B cell (primary cell): ENCODE data around the gene TBK1. TPM values are rescaled to one million over a fixed set of nuclear protein-coding genes. Genes with fewer than 3 reads are reported as not detected.

Experiments used
- ATAC-seq: fragments of 200-7000 bp; cut with Tn5 transposase; one replicate; pipeline ENCODE4 v1.10.0; 2021; ENCODE audit warnings: low read depth, mild to moderate bottlenecking, moderate number of reproducible peaks, moderate library complexity
- CTCF ChIA-PET: fragments of 350-600 bp; sonication (Branson Sonifier 250); formaldehyde crosslinking; loops from one replicate; lab custom pipeline; 2021; ENCODE audit warnings: antibody characterized with exemption, inconsistent platforms; lab: Charles Lee
- POLR2A ChIA-PET: fragments of 350-600 bp; sonication (Branson Sonifier 250); formaldehyde crosslinking; loops from one replicate; lab custom pipeline; 2021; ENCODE audit warnings: antibody characterized with exemption; lab: Charles Lee
- DNase-seq: peaks from one replicate; pipeline ENCODE4 v3.0.0; 2013
- H2AFZ ChIP-seq: 2 replicates; pipeline ENCODE4 v1.6.1; 2012; ENCODE audit warnings: mild to moderate bottlenecking, low read depth, low read length; ENCODE audit not compliant: insufficient read depth, poor library complexity, severe bottlenecking
- H3K27ac ChIP-seq, 2 donors: 1 replicate in 1 of 2; 2 replicates in 1 of 2; pipeline ENCODE4 v1.5.1; 2012 to 2013; ENCODE audit warnings: low read length in 2 of 2, mild to moderate bottlenecking in 2 of 2, moderate library complexity in 1 of 2
- H3K27me3 ChIP-seq, 4 experiments: fragments of 200-600 bp in 1 of 4; sonication (generic) in 1 of 4; replicated peaks in 1 of 4; 1 replicate in 2 of 4; 2 replicates in 2 of 4; pipeline versions ENCODE4 v1.6.1 to v1.7.0; 2013 to 2016; ENCODE audit warnings: low read length in 3 of 4, mild to moderate bottlenecking in 2 of 4, mixed read lengths in 1 of 4, moderate library complexity in 1 of 4; ENCODE audit not compliant: insufficient read depth in 4 of 4, control insufficient read depth in 3 of 4; ENCODE audit errors: control extremely low read depth in 1 of 4
- H3K36me3 ChIP-seq, 2 experiments: replicated peaks in 1 of 2; 1 replicate in 1 of 2; 2 replicates in 1 of 2; pipeline versions ENCODE4 v1.6.1 to v1.7.1; 2013; ENCODE audit warnings: low read length in 1 of 2; ENCODE audit not compliant: insufficient read depth in 2 of 2, control insufficient read depth in 1 of 2; ENCODE audit errors: control extremely low read depth in 1 of 2, extremely low read depth in 1 of 2
- H3K4me1 ChIP-seq, 2 donors: fragments of 200-600 bp in 1 of 2; sonication (generic) in 1 of 2; 1 replicate in 1 of 2; 2 replicates in 1 of 2; pipeline versions ENCODE4 v1.5.1 to v1.6.1; 2013 to 2017; ENCODE audit warnings: low read length in 2 of 2; ENCODE audit not compliant: control insufficient read depth in 2 of 2, insufficient read depth in 2 of 2
- H3K4me2 ChIP-seq: replicated peaks from 2 replicates; pipeline ENCODE3; 2012; ENCODE audit warnings: mild to moderate bottlenecking, low read depth, low read length; ENCODE audit not compliant: poor library complexity, severe bottlenecking
- H3K4me3 ChIP-seq, 5 experiments: fragments of 200-600 bp in 1 of 5; sonication (generic) in 1 of 5; 1 replicate in 3 of 5; 2 replicates in 2 of 5; pipeline versions ENCODE4 v1.5.1 to v1.7.0; 2011 to 2016; ENCODE audit warnings: low read length in 4 of 5, mild to moderate bottlenecking in 4 of 5, low read depth in 2 of 5, control low read depth in 1 of 5, moderate library complexity in 1 of 5; ENCODE audit not compliant: insufficient read depth in 1 of 5; ENCODE audit errors: control extremely low read depth in 1 of 5, extremely low read depth in 1 of 5
- H3K79me2 ChIP-seq: fragments of 200-600 bp; sonication (generic); one replicate; pipeline ENCODE4 v1.6.0; 2016; ENCODE audit warnings: low read length; ENCODE audit not compliant: control insufficient read depth, insufficient read depth
- H3K9ac ChIP-seq: fragments of 200-600 bp; sonication (generic); 2 replicates; pipeline ENCODE4 v1.6.1; 2017; ENCODE audit warnings: mild to moderate bottlenecking, low read length, moderate library complexity
- H3K9me3 ChIP-seq, 3 donors: one replicate each; pipeline versions ENCODE4 v1.6.1 to v1.7.1; 2013; ENCODE audit warnings: low read length in 2 of 3; ENCODE audit not compliant: control insufficient read depth in 2 of 3, insufficient read depth in 1 of 3; ENCODE audit errors: control extremely low read depth in 1 of 3
- H4K20me1 ChIP-seq: 2 replicates; pipeline ENCODE4 v1.6.0; 2012; ENCODE audit warnings: mild to moderate bottlenecking, low read length; ENCODE audit not compliant: insufficient read depth, control insufficient read depth, poor library complexity, severe bottlenecking
- H3K27ac Mint-ChIP-seq: one replicate; pipeline ENCODE4 v1.8.0; 2021; ENCODE audit warnings: mixed read lengths
- H3K27me3 Mint-ChIP-seq: one replicate; pipeline ENCODE4 v1.8.0; 2021; ENCODE audit warnings: mixed read lengths
- H3K4me1 Mint-ChIP-seq: one replicate; pipeline ENCODE4 v1.8.0; 2021; ENCODE audit warnings: mixed read lengths
- H3K4me3 Mint-ChIP-seq: one replicate; pipeline ENCODE4 v1.8.0; 2021; ENCODE audit warnings: mixed read lengths
- H3K9me3 Mint-ChIP-seq: one replicate; pipeline ENCODE4 v1.8.0; 2022; ENCODE audit warnings: mixed read lengths; ENCODE audit not compliant: insufficient read depth
- EZH2 ChIP-seq: IDR thresholded peaks from 2 replicates; pipeline ENCODE4 v1.6.1; 2012; ENCODE audit warnings: borderline replicate concordance, low read depth, mild to moderate bottlenecking, moderate library complexity, low read length; ENCODE audit not compliant: insufficient read depth, poor library complexity, severe bottlenecking
- WGBS: methylation state at CpG from one replicate; pipeline ENCODE4 v1.1.5; 2013; ENCODE audit warnings: missing lambda C conversion rate; ENCODE audit not compliant: insufficient coverage; 5-methylcytosine and 5-hydroxymethylcytosine counted together
- intact Hi-C: fragments of 100-400 bp; cut with micrococcal nuclease; formaldehyde crosslinking; loops from one replicate; pipeline ENCODE4 v1.10.0; 2022
- polyA plus RNA-seq: library from polyadenylated mRNA; depleted of rRNA; stranded (reverse); fragments of >200 nt; gene quantifications from 2 replicates; pipeline ENCODE4 v1.2.3, GENCODE V29; 2012
- total RNA-seq, 2 donors: library from RNA; stranded (reverse); fragments of 120-200 nt in 1 of 2; gene quantifications; 1 replicate in 1 of 2; 2 replicates in 1 of 2; pipeline versions ENCODE4 v1.2.3 to v1.2.4, GENCODE V29; 2013 to 2022
- TF ChIP-seq, protein P1 (sequence below): fragments of 200-600 bp; IDR thresholded peaks from one replicate; pipeline ENCODE4 v1.8.0; 2022; ENCODE audit warnings: antibody characterized with exemption, mild to moderate bottlenecking

TBK1 gene
- total and polyA plus RNA-seq, 2 donors (not counting 1 experiment from before 2014, with no cell fraction given): 10.4 to 46.9 TPM

DNA sequence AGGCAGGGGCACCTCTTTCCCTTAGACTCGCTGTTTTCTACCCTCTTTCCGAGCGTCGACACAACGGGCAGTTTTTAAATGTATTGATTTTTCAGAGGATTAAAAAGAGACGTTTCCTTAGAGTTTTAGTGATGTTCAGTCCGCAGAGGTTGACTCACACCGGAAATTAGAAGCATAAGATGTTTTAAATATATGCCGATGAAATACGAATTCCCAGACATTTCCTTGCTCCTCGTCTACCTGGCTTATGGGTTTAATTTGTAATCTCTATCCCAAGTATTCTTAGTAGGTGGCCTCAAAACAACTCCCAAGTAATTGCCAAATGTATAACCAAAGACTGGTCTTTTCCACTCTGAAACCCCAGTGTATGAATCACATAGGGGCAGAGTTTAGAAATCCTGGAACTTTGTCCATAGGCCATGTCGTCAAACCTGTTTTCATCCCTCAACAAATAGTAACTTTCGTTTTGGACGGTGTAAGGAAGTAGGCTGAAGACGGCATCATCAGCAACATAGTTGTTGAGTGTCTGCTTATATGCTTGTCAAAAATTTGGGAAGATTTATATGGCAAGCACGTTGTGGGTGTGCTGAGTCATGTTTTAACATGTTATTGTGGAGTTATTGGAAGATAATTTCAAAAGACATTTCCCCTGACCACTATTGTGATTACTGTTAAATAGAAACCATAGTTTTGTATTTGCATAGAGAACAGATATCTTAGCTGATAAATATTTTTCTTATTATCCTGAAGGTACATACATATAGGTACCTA, 824 bp downstream of the TBK1 start:
- H4K20me1 ChIP-seq: no peaks in the 10 kb centered on the region
- ChIA-PET CTCF (no interaction called here), POLR2A (no interaction called here)
- H3K4me3 ChIP-seq: peak overlapping the region; percentile 66 to 97 (median 90)
- peak overlapping the region; percentile 92 for H3K4me3 Mint-ChIP-seq
- peak overlapping the region; percentile 94 for H2AFZ ChIP-seq
- H3K27ac Mint-ChIP-seq: peak overlapping the region; percentile 89
- no peaks in the 10 kb centered on the region for H3K27me3 Mint-ChIP-seq
- peaks cover 54% of the 10 kb centered on the region for H3K79me2 ChIP-seq
- TF ChIP-seq, protein P1, sequence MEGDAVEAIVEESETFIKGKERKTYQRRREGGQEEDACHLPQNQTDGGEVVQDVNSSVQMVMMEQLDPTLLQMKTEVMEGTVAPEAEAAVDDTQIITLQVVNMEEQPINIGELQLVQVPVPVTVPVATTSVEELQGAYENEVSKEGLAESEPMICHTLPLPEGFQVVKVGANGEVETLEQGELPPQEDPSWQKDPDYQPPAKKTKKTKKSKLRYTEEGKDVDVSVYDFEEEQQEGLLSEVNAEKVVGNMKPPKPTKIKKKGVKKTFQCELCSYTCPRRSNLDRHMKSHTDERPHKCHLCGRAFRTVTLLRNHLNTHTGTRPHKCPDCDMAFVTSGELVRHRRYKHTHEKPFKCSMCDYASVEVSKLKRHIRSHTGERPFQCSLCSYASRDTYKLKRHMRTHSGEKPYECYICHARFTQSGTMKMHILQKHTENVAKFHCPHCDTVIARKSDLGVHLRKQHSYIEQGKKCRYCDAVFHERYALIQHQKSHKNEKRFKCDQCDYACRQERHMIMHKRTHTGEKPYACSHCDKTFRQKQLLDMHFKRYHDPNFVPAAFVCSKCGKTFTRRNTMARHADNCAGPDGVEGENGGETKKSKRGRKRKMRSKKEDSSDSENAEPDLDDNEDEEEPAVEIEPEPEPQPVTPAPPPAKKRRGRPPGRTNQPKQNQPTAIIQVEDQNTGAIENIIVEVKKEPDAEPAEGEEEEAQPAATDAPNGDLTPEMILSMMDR: no peak
- no peak for TF ChIP-seq EZH2
- no peaks in the 10 kb centered on the region for H3K27me3 ChIP-seq
- H3K4me1 ChIP-seq: peaks cover 5 to 12% of the 10 kb centered on the region in 2 donors
- H3K9me3 ChIP-seq: no peaks in the 10 kb centered on the region
- H3K27ac ChIP-seq: peak overlapping the region; percentile 21 to 77
- ATAC-seq (no peak), DNase-seq (peak; percentile 44)
- H3K4me2 ChIP-seq: peak overlapping the region; percentile 80
- H3K4me1 Mint-ChIP-seq: peaks cover 46% of the 10 kb centered on the region
- peaks cover 0 to 4% of the 10 kb centered on the region in 2 experiments for H3K36me3 ChIP-seq
- 0% methylated on average over 2 of the region's 16 CpGs for WGBS
- H3K9ac ChIP-seq: peak overlapping the region; percentile 85
- no peaks in the 10 kb centered on the region for H3K9me3 Mint-ChIP-seq
- intact Hi-C loops: loop anchor here (1.0 to 5.0 kb wide), 5 partner anchors 48 to 1850 kb away; partner anchors contain the start of genes GNS, RASSF3, SRGAP1 and XPOT

DNA sequence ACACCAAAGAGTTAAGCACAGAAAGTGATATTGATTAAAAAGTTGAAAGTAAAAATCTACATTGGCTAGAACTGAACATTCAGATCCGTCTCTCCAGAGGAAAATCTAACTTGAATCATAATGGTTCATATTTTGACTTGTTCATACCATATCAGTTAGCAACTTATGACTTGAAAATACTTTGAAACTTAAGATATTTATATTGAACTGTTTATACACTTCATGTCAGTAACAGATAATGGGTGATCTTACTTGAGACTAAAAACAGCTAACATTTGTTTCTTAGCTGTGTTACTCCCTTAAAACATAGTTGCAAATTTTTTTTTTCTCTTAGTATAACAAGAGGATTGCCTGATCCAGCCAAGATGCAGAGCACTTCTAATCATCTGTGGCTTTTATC, 3.6 kb downstream of the TBK1 start:
- H3K4me3 ChIP-seq: no peak overlapping the region
- DNase-seq (no peak), ATAC-seq (no peak)
- no peaks in the 10 kb centered on the region for H4K20me1 ChIP-seq
- no peak overlapping the region for H3K27ac ChIP-seq
- POLR2A ChIA-PET: no interaction called here
- CTCF ChIA-PET: interaction anchor here (0.6 kb wide), 1 partner anchor 204 kb away, joined by 3 read pairs; no protein-coding TSS in a partner anchor
- H3K9ac ChIP-seq: no peak overlapping the region
- TF ChIP-seq EZH2: no peak
- intact Hi-C loops: no loop called here
- WGBS: no CpG with 5 or more reads among the region's 1 CpG
- peaks cover 75% of the 10 kb centered on the region for H3K79me2 ChIP-seq
- H3K27me3 Mint-ChIP-seq: no peaks in the 10 kb centered on the region
- no peaks in the 10 kb centered on the region for H3K9me3 Mint-ChIP-seq
- H3K4me2 ChIP-seq: no peak overlapping the region
- peaks cover 14 to 22% of the 10 kb centered on the region in 2 donors for H3K4me1 ChIP-seq
- H2AFZ ChIP-seq: no peak overlapping the region
- no peak overlapping the region for H3K4me3 Mint-ChIP-seq
- H3K27me3 ChIP-seq: no peaks in the 10 kb centered on the region
- H3K36me3 ChIP-seq: peaks cover 1 to 4% of the 10 kb centered on the region in 2 experiments
- no peak overlapping the region for H3K27ac Mint-ChIP-seq
- H3K9me3 ChIP-seq: no peaks in the 10 kb centered on the region
- H3K4me1 Mint-ChIP-seq: peaks cover 58% of the 10 kb centered on the region
